Cardiac fibroblast (primary cell): ENCODE results near the gene TSPAN1.

ENCODE experiments used
- DNase-seq, 2 donors: peaks; one replicate each; pipeline versions ENCODE4 v3.0.0 to v3.0.0-alpha.2; 2010; ENCODE audit warnings: low read depth in 2 of 2
- H3K4me3 ChIP-seq, 2 donors: replicated peaks in 1 of 2; 1 replicate in 1 of 2; 2 replicates in 1 of 2; pipeline ENCODE4 v1.5.1; 2011; ENCODE audit warnings: low read depth in 2 of 2, low read length in 2 of 2, mild to moderate bottlenecking in 2 of 2, moderate library complexity in 1 of 2
- TF ChIP-seq, protein P1 (sequence below): IDR thresholded peaks from one replicate; pipeline ENCODE4 v1.5.1; 2011; ENCODE audit warnings: low read depth, mild to moderate bottlenecking, low read length, inconsistent platforms

Gene TSPAN1

DNA sequence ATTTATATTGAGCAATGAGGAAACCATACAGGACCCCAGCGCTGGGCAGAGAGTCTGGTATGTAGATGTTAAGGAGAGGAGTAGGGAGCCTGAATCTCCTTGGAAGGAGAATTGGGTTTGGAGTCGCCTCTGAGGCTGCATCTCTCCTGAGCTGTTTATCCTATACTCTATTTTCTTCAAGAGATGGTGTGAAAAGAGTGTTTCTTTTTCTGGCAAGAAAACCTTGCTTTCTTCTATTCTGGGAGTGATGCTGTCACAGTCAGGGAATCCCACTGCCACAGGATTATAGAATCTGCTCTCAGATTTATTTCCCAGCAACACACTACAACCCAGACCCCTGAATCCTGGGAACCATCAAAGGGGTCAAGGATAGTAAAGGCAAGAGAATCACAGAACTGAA is 31.5 kb downstream of the TSPAN1 start:
- no peak for DNase-seq
- no peak overlapping the region for H3K4me3 ChIP-seq
- TF ChIP-seq, protein P1, sequence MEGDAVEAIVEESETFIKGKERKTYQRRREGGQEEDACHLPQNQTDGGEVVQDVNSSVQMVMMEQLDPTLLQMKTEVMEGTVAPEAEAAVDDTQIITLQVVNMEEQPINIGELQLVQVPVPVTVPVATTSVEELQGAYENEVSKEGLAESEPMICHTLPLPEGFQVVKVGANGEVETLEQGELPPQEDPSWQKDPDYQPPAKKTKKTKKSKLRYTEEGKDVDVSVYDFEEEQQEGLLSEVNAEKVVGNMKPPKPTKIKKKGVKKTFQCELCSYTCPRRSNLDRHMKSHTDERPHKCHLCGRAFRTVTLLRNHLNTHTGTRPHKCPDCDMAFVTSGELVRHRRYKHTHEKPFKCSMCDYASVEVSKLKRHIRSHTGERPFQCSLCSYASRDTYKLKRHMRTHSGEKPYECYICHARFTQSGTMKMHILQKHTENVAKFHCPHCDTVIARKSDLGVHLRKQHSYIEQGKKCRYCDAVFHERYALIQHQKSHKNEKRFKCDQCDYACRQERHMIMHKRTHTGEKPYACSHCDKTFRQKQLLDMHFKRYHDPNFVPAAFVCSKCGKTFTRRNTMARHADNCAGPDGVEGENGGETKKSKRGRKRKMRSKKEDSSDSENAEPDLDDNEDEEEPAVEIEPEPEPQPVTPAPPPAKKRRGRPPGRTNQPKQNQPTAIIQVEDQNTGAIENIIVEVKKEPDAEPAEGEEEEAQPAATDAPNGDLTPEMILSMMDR: no peak

DNA sequence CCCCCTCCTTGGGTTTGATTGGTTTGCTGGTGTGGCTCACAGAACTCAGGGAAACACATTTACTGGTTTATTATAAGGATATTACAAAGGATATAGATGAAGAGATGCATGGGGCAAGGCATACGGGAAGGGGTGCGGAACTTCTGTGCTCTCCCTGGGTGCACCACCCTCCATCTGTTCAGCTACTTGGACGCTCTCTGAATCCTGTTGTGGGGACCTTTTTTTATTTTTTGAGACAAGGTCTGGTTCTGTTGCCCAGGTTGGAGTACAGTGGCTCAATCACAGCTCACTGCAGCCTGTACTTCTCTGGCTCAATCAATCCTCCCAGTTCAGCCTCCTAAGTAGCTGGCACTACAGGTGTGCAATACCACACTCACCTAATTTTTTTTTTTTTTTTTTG is 35.7 kb downstream of the TSPAN1 start:
- TF ChIP-seq, protein P1: no peak
- DNase-seq: no peak
- no peak overlapping the region for H3K4me3 ChIP-seq

DNA sequence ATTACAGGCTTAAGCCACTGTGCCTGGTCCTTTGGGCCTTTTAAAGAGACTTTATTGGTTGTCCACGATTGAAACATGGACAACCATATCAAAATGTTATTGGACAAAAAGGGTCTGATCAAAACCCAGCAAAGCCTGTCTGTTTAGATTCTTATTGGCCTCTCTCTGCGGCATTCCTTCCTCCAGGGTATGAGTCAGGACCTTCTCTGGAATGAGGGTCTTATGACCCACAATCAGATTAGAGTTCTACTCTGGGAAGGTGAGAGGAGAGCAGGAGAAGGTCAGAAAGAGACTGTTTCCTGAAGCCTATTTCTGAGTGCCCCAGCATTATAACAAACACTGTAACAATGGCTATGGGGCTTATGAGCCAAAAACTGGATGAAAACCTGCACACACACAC is 36.2 kb downstream of the TSPAN1 start:
- no peak for DNase-seq
- no peak overlapping the region for H3K4me3 ChIP-seq
- TF ChIP-seq, protein P1: no peak

DNA sequence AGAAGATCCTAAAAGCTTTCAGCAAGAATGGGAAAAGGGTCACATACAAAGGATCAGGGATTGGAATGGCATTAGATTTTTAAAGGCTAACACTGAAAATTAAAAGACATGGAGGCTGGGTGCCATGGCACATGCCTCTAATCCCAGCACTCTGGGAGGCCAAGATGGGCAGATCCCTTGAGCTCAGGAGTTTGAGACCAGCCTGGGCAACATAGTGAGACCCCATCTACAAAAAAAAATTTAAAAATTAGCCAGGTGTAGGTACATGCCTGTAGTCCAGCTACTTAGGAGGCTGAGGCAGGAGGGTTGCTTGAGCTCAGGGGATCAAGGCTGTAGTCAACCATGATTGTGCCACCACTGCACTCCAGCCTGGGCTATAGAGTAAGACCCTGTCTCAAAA is 40.6 kb downstream of the TSPAN1 start:
- H3K4me3 ChIP-seq: no peak overlapping the region
- TF ChIP-seq, protein P1: no peak
- no peak for DNase-seq

DNA sequence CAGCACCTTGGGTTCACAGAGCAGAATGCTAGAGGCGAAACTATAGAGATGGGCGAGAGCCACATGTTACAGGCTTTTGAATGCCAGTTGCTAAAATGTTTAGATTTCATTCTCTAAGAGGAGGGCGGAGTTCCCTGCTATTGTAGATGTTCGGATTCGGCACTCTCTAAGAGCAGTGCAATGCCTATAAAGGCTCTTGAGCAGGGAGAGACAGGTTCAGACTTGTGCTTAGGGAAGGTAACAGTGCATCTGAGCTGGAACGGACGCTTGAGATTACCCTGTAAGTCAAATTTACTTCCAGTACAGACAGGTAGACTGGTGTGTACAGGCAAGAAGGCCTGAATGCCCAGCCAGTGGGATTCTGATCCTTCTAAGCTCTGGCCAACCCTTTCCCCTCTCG is 43.6 kb downstream of the TSPAN1 start:
- no peak overlapping the region for H3K4me3 ChIP-seq
- no peak for DNase-seq
- TF ChIP-seq, protein P1: no peak

DNA sequence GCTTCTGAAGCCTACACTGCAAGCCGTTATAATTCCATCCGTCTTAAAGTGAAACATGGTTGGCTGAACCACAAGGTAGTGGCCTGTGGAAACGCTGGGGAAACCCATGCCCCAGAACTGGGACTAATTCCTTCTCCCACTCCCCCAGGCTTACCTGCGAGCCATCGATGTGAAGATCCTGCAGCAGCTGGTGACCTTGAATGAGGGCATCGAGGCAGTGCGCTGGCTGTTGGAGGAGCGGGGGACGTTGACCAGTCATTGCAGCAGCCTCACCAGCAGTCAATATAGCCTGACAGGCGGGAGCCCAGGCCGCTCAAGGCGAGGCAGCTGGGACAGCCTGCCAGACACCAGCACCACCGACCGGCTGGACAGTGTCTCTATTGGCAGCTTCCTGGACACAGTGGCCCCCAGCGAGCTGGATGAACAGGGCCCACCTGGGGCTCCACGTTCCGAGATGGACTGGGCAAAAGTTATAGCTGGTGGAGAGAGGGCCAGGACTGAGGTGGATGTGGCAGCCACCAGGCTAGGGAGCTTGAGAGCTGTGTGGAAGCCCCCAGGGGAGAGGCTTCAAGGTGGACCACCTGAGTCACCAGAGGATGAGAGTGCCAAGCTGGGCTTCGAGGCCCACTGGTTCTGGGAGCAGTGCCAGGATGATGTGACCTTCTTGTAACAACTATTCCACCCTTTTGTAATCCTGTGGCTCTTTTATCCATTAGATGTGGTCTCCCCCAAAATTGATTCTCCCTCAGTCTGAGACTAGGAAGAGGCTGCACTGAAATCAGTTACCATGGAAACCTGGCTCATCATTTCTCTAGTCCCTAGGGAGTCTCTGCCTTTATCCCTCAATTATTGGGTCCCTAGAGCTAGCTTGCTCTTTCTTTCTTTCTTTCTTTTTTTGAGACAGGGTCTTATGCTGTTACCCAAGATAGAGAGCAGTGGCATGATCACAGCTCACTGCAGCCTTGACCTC is 44.9 kb downstream of the TSPAN1 start:
- no peak overlapping the region for H3K4me3 ChIP-seq
- TF ChIP-seq, protein P1: no peak
- no peak for DNase-seq
